Endothelial cell (in vitro differentiated cells): ENCODE results near the gene OR4E2. TPM values are rescaled to one million over a fixed set of nuclear protein-coding genes. Genes with fewer than 3 reads are reported as not detected.
"Not testable (repeated sequence)": the region's sequence is repeated elsewhere in the genome, so short reads cannot be mapped to it uniquely, and the experiment has no call there.

Experiments used
- DNase-seq: peaks from one replicate; pipeline ENCODE4 v3.0.0; 2021; ENCODE audit warnings: low spot score
- H3K27ac Mint-ChIP-seq: one replicate; pipeline ENCODE4 v1.8.0; 2021; ENCODE audit warnings: mixed read lengths, inconsistent platforms; ENCODE audit not compliant: unreplicated experiment
- H3K27me3 Mint-ChIP-seq: one replicate; pipeline ENCODE4 v1.8.0; 2021; ENCODE audit warnings: mild to moderate bottlenecking, moderate library complexity, mixed read lengths, inconsistent platforms; ENCODE audit not compliant: unreplicated experiment
- H3K36me3 Mint-ChIP-seq: one replicate; pipeline ENCODE4 v1.8.0; 2021; ENCODE audit warnings: mild to moderate bottlenecking, low read depth, mixed read lengths, inconsistent platforms; ENCODE audit not compliant: unreplicated experiment
- H3K4me1 Mint-ChIP-seq: one replicate; pipeline ENCODE4 v1.8.0; 2021; ENCODE audit warnings: mild to moderate bottlenecking, mixed read lengths, inconsistent platforms; ENCODE audit not compliant: unreplicated experiment
- H3K4me3 Mint-ChIP-seq: one replicate; pipeline ENCODE4 v1.8.0; 2021; ENCODE audit warnings: mild to moderate bottlenecking, mixed read lengths, inconsistent platforms; ENCODE audit not compliant: unreplicated experiment
- H3K9me3 Mint-ChIP-seq: one replicate; pipeline ENCODE4 v1.8.0; 2021; ENCODE audit warnings: mixed read lengths, inconsistent platforms; ENCODE audit not compliant: unreplicated experiment
- long read RNA-seq: library from polyadenylated mRNA; unstranded; transcript quantifications from one replicate; pipeline ENCODE4 v2.0.0, GENCODE V29; 2020; ENCODE audit not compliant: unreplicated experiment
- total RNA-seq: library from RNA; stranded (reverse); fragmentation: NEBNext Ultra II Directional; extraction: Animal tissue kit (Norgen Biotek cat#: 25700); gene quantifications from one replicate; pipeline ENCODE4 v1.2.1, GENCODE V29; 2021; ENCODE audit not compliant: unreplicated experiment
- TF ChIP-seq, protein P1 (sequence below): fragments of 200-600 bp; sonication (generic); IDR thresholded peaks from one replicate; pipeline ENCODE4 v1.5.0; 2021; ENCODE audit warnings: antibody characterized with exemption; ENCODE audit not compliant: unreplicated experiment

OR4E2 gene
- total RNA-seq, result not detected
- long read RNA-seq, result 0 reads

DNA sequence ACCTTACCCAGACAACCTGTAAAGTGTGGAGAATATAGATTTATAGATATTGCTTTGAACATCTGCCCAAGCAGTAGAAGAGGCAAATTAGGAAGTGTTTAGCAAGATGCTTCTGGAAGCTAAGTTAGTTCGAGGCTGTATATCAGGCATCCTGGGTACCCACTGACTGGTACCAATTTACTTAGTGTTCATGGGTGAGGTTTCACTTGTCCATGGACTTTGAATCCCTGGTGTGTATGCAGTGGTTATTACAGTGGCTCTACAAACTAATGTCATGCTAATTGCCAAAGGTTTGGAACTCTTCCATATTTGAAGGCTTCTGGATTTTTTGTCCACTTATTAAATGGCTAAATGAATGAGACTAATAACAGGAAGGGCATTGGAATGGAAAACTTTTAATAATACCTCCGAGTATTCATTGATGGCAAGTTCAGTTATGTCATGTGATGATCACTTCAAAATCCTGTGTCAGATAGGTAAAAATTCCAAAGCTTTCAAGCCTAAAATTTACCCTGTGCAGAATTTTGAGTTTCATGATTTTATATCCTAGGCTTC lies at the start of gene OR4E2:
Gene OR4E2, plus strand, starts transcription at position 505 of the 555 bp plus-strand sequence. CDS start 11,248 bp downstream, outside the sequence.
- TF ChIP-seq, protein P1, sequence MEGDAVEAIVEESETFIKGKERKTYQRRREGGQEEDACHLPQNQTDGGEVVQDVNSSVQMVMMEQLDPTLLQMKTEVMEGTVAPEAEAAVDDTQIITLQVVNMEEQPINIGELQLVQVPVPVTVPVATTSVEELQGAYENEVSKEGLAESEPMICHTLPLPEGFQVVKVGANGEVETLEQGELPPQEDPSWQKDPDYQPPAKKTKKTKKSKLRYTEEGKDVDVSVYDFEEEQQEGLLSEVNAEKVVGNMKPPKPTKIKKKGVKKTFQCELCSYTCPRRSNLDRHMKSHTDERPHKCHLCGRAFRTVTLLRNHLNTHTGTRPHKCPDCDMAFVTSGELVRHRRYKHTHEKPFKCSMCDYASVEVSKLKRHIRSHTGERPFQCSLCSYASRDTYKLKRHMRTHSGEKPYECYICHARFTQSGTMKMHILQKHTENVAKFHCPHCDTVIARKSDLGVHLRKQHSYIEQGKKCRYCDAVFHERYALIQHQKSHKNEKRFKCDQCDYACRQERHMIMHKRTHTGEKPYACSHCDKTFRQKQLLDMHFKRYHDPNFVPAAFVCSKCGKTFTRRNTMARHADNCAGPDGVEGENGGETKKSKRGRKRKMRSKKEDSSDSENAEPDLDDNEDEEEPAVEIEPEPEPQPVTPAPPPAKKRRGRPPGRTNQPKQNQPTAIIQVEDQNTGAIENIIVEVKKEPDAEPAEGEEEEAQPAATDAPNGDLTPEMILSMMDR, result no peak
- H3K27me3 Mint-ChIP-seq, result peaks cover 5% of the 10 kb centered on the region
- no peaks in the 10 kb centered on the region for H3K36me3 Mint-ChIP-seq
- H3K9me3 Mint-ChIP-seq, result no peaks in the 10 kb centered on the region
- peaks cover 13% of the 10 kb centered on the region for H3K4me1 Mint-ChIP-seq
- H3K4me3 Mint-ChIP-seq, result no peak within 1 kb of the TSS
- H3K27ac Mint-ChIP-seq, result peak within 1 kb of the TSS; percentile 85
- no peak for DNase-seq

DNA sequence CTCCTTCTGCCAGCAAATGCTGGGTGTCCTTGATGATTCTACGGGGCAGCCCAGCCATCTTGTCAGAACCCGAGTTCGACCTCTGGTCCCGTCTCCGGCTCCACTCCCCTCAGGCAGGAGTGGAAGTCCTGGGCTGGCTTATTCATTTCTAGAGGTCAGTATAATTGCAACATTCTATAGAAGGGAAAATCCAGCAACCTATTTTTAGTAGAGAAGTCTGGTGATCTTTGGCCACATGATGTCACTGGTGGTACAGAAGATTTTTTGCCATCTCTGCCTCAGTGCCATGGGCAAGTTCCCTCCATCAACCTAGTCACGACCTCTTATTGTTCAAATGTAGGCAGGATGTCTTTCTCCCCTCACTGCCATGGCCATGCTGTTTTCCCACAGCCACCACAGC lies 41.3 kb upstream of the OR4E2 start:
- TF ChIP-seq, protein P1, result no peak

GRCh38 chr14:21614240-21614639 lies 39.4 kb upstream of the OR4E2 start:
- Mint-ChIP-seq H3K9me3 (no peaks in the 10 kb centered on the region), H3K4me1 (peaks cover 3% of the 10 kb centered on the region), H3K36me3 (no peaks in the 10 kb centered on the region), H3K27ac (no peak overlapping the region), H3K4me3 (no peak overlapping the region), H3K27me3 (peaks cover 2% of the 10 kb centered on the region)
- no peak for DNase-seq
- TF ChIP-seq, protein P1, result no peak

More for the DNA sequence above, 41.3 kb upstream of the OR4E2 start:
- H3K4me3 Mint-ChIP-seq, result no peak overlapping the region
- no peaks in the 10 kb centered on the region for H3K36me3 Mint-ChIP-seq
- peaks cover 2% of the 10 kb centered on the region for H3K27me3 Mint-ChIP-seq
- no peak overlapping the region for H3K27ac Mint-ChIP-seq
- no peak for DNase-seq
- peaks cover 3% of the 10 kb centered on the region for H3K4me1 Mint-ChIP-seq
- no peaks in the 10 kb centered on the region for H3K9me3 Mint-ChIP-seq

DNA sequence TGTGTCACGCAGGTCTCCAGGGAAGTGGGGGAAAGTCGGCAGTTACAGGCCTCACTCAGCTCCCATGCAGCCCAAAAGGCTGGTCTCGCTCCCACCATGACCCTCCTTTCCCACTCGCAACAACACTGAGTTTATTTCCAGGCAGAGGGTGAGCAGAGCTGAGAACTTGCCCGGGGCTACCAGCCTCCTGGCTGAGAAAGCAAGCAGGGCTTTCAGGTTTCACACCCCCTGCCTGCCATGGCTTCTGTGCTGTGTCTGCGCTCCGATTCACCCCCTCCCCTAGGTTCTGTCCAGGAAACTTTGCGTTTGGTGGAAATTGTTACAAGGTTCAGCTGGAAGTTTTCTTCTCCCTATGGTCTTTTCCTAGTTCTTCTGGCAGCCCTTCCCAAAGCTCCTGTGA lies 36.0 kb upstream of the OR4E2 start:
- H3K9me3 Mint-ChIP-seq, result no peaks in the 10 kb centered on the region
- H3K27me3 Mint-ChIP-seq, result peaks cover 2% of the 10 kb centered on the region
- TF ChIP-seq, protein P1, result no peak
- H3K4me3 Mint-ChIP-seq, result no peak overlapping the region
- no peaks in the 10 kb centered on the region for H3K4me1 Mint-ChIP-seq
- DNase-seq, result no peak
- H3K27ac Mint-ChIP-seq, result no peak overlapping the region
- H3K36me3 Mint-ChIP-seq, result no peaks in the 10 kb centered on the region

GRCh38 chr14:21626491-21627230 lies 27.0 kb upstream of the OR4E2 start:
- Mint-ChIP-seq H3K4me1 (no peaks in the 10 kb centered on the region), H3K27me3 (peaks cover 2% of the 10 kb centered on the region), H3K27ac (no peak overlapping the region), H3K9me3 (no peaks in the 10 kb centered on the region), H3K36me3 (no peaks in the 10 kb centered on the region), H3K4me3 (no peak overlapping the region)
- TF ChIP-seq, protein P1, result no peak
- DNase-seq, result no peak

DNA sequence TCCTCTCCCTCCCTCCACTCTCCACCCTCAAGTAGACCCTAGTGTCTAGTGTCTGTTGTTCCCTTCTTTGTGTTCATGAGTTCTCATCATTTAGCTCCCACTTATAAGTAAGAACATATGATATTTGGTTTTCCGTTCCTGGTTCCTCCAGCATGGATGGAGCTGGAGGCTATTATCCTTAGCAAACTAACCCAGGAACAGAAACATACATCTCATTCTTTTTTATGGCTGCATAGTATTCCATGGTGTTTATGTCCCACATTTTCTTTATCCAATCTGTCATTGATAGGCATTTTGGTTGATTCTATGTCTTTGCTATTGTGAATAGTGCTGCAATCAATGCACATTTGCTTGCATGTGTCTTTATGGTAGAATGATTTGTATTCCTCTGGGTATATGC lies 23.1 kb upstream of the OR4E2 start:
- DNase-seq, H3K27ac Mint-ChIP-seq, H3K4me1 Mint-ChIP-seq, H3K36me3 Mint-ChIP-seq, H3K27me3 Mint-ChIP-seq, H3K4me3 Mint-ChIP-seq, H3K9me3 Mint-ChIP-seq: not testable (repeated sequence)
